HepG2 (cell line): Measurements from ENCODE around the gene EIF4G1. TPM values are rescaled to one million over a fixed set of nuclear protein-coding genes. Genes with fewer than 3 reads are reported as not detected.
A peak's percentile ranks its signal among the peaks of the same experiment; 100 is the strongest.

Experiments
- ATAC-seq: fragments of 200-7000 bp; cut with Tn5 transposase; 3 replicates; pipeline ENCODE4 v1.9.1; 2020; ENCODE audit warnings: mild to moderate bottlenecking, moderate library complexity
- BruUV-seq: library from RNA; stranded (reverse); fragments of 400-500 nt; replicated peaks from 2 replicates; lab custom pipeline; 2021; lab: Mats Ljungman, UMichigan
- CTCF ChIA-PET: fragments of 300-600 bp; formaldehyde crosslinking; extraction: SDS; loops from one replicate; lab custom pipeline; 2021; ENCODE audit warnings: low total read pairs, inconsistent platforms, low intra/inter-chr PET ratio; lab: Yijun Ruan, JAX
- POLR2A ChIA-PET: fragments of 350-600 bp; sonication (Branson Sonifier 250); formaldehyde crosslinking; loops from one replicate; lab custom pipeline; 2020; ENCODE audit warnings: antibody characterized with exemption, inconsistent platforms; lab: Yijun Ruan, JAX
- DNase-seq: peaks from one replicate; pipeline ENCODE4 v3.0.0-alpha.2; 2015; ENCODE audit warnings: low spot score
- FAIRE-seq: peaks from 3 replicates; lab custom pipeline; 2011; peaks lifted over from hg19 to GRCh38; lab: Jason Lieb, UNC
- H2AFZ ChIP-seq: one replicate; pipeline ENCODE4 v1.6.1; 2011; ENCODE audit warnings: low read length, inconsistent platforms
- H3K27ac ChIP-seq: fragments of 300-600 bp; 3 replicates; pipeline ENCODE4 v1.8.0; 2011; ENCODE audit warnings: mixed run types, mild to moderate bottlenecking, mixed read lengths, low read length, inconsistent platforms; ENCODE audit not compliant: insufficient read depth; ENCODE audit errors: extremely low read length
- H3K27me3 ChIP-seq, 2 experiments: fragments of 200-600 bp in 1 of 2; 2 replicates in 1 of 2; 3 replicates in 1 of 2; pipeline versions ENCODE4 v1.6.0 to v1.8.0; 2011; ENCODE audit warnings: low read length in 2 of 2, mild to moderate bottlenecking in 2 of 2, moderate library complexity in 2 of 2, inconsistent platforms in 1 of 2; ENCODE audit not compliant: insufficient read depth in 2 of 2, control insufficient read depth in 1 of 2
- H3K36me3 ChIP-seq, 2 experiments: fragments of 200-600 bp in 1 of 2; replicated peaks in 1 of 2; 2 replicates in 1 of 2; 3 replicates in 1 of 2; pipeline versions ENCODE4 v1.5.1 to v1.8.0; 2011; ENCODE audit warnings: low read length in 2 of 2, inconsistent platforms in 1 of 2; ENCODE audit not compliant: insufficient read depth in 2 of 2, control insufficient read depth in 1 of 2
- H3K4me1 ChIP-seq: 2 replicates; pipeline ENCODE4 v1.5.1; 2012; ENCODE audit warnings: low read length, inconsistent platforms; ENCODE audit not compliant: insufficient read depth
- H3K4me2 ChIP-seq: 2 replicates; pipeline ENCODE4 v1.6.0; 2011; ENCODE audit warnings: low read depth, low read length, inconsistent platforms
- H3K4me3 ChIP-seq, 3 experiments: fragments of 200-600 bp in 1 of 3; sonication (generic), shearing (Covaris generic) in 1 of 3; replicated peaks in 1 of 3; 2 replicates each; pipeline ENCODE4 v1.5.1; 2011 to 2016; ENCODE audit warnings: low read length in 3 of 3, inconsistent platforms in 2 of 3, low read depth in 2 of 3, mild to moderate bottlenecking in 2 of 3, control low read depth in 1 of 3, mixed read lengths in 1 of 3; ENCODE audit not compliant: insufficient read depth in 1 of 3
- H3K79me2 ChIP-seq: one replicate; pipeline ENCODE4 v1.6.1; 2011; ENCODE audit warnings: low read length, inconsistent platforms; ENCODE audit not compliant: insufficient read depth
- H3K9ac ChIP-seq: 2 replicates; pipeline ENCODE4 v1.6.0; 2011; ENCODE audit warnings: mild to moderate bottlenecking, low read depth, low read length, inconsistent platforms; ENCODE audit not compliant: insufficient read depth
- H3K9me3 ChIP-seq: 2 replicates; pipeline ENCODE4 v1.5.1; 2012; ENCODE audit warnings: mild to moderate bottlenecking, low read length
- H4K20me1 ChIP-seq: 2 replicates; pipeline ENCODE4 v1.6.0; 2011; ENCODE audit warnings: inconsistent platforms, mild to moderate bottlenecking, low read length, moderate library complexity; ENCODE audit not compliant: insufficient read depth
- FUBP1 ChIP-seq: sonication (generic); formaldehyde crosslinking; IDR thresholded peaks from 2 replicates; pipeline ENCODE4 v1.5.1; 2020; ENCODE audit warnings: missing genetic modification reagents, mild to moderate bottlenecking, borderline replicate concordance
- IRX3 ChIP-seq: sonication (generic); formaldehyde crosslinking; IDR thresholded peaks from 2 replicates; pipeline ENCODE4 v1.8.1; 2023; ENCODE audit warnings: mild to moderate bottlenecking, low read depth, missing genetic modification reagents, borderline replicate concordance
- KAT7 ChIP-seq: IDR thresholded peaks from 2 replicates; pipeline ENCODE4 v1.6.1; 2018; ENCODE audit warnings: borderline replicate concordance, missing compliant biosample characterization
- KDM2A ChIP-seq: sonication (generic); formaldehyde crosslinking; IDR thresholded peaks from 2 replicates; pipeline ENCODE4 v1.4.0; 2020; ENCODE audit warnings: low read depth, missing genetic modification reagents, borderline replicate concordance
- MEIS2 ChIP-seq: sonication (generic); formaldehyde crosslinking; IDR thresholded peaks from 2 replicates; pipeline ENCODE4 v1.9.0; 2021; ENCODE audit warnings: mild to moderate bottlenecking, missing genetic modification reagents
- MXI1 ChIP-seq: IDR thresholded peaks from 3 replicates; pipeline ENCODE4 v1.6.1; 2012; ENCODE audit warnings: low read depth, low read length, inconsistent platforms, borderline replicate concordance
- PAWR ChIP-seq: sonication (generic); formaldehyde crosslinking; IDR thresholded peaks from 2 replicates; pipeline ENCODE4 v1.4.0; 2020; ENCODE audit warnings: missing genetic modification reagents, mild to moderate bottlenecking, borderline replicate concordance
- PHF8 ChIP-seq: sonication (generic); formaldehyde crosslinking; IDR thresholded peaks from 2 replicates; pipeline ENCODE4 v1.5.0; 2020; ENCODE audit warnings: missing genetic modification reagents
- POLR2A ChIP-seq, 2 experiments: IDR thresholded peaks; 2 replicates each; pipeline ENCODE4 v1.6.1; 2011; ENCODE audit warnings: low read depth in 2 of 2, low read length in 2 of 2, mild to moderate bottlenecking in 1 of 2, moderate library complexity in 1 of 2; ENCODE audit not compliant: insufficient read depth in 1 of 2
- RBM39 ChIP-seq: fragments of 200-400 bp; formaldehyde crosslinking; IDR thresholded peaks from one replicate; pipeline ENCODE4 v1.6.1; 2018; ENCODE audit warnings: antibody characterized with exemption, mild to moderate bottlenecking, low read depth, low read length; ENCODE audit not compliant: poor library complexity, severe bottlenecking
- ZNF230 ChIP-seq: sonication (generic); formaldehyde crosslinking; IDR thresholded peaks from 2 replicates; pipeline ENCODE4 v1.4.0; 2020; ENCODE audit warnings: mild to moderate bottlenecking, missing genetic modification reagents
- ZNF556 ChIP-seq: sonication (generic); formaldehyde crosslinking; IDR thresholded peaks from 2 replicates; pipeline ENCODE4 v1.4.0; 2020; ENCODE audit warnings: mild to moderate bottlenecking, missing genetic modification reagents, borderline replicate concordance
- ZNF704 ChIP-seq: sonication (generic); formaldehyde crosslinking; IDR thresholded peaks from 2 replicates; pipeline ENCODE4 v1.8.1; 2023; ENCODE audit warnings: mild to moderate bottlenecking, inconsistent platforms, moderate library complexity, missing genetic modification reagents, borderline replicate concordance
- ZNF75D ChIP-seq: sonication (generic); formaldehyde crosslinking; IDR thresholded peaks from 2 replicates; pipeline ENCODE4 v1.8.1; 2023; ENCODE audit warnings: missing genetic modification reagents, mild to moderate bottlenecking, borderline replicate concordance
- ZNF777 ChIP-seq: sonication (generic); formaldehyde crosslinking; IDR thresholded peaks from 2 replicates; pipeline ENCODE4 v1.4.0; 2020; ENCODE audit warnings: missing genetic modification reagents
- WGBS: methylation state at CpG from one replicate; pipeline ENCODE4 v1.1.6; 2017; ENCODE audit warnings: low lambda C conversion rate; 5-methylcytosine and 5-hydroxymethylcytosine counted together
- in situ Hi-C: cut with HindIII; loops from 2 replicates; pipeline ENCODE4 v1.10.0; 2017; ENCODE audit warnings: low pct_unique_long_range_greater_than_20kb; ENCODE audit not compliant: extremely low pct_ligation_motif_present
- intact Hi-C: fragments of 100-400 bp; cut with micrococcal nuclease; formaldehyde crosslinking; loops from one replicate; pipeline ENCODE4 v1.10.0; 2022; ENCODE audit not compliant: unreplicated experiment
- polyA plus RNA-seq, 8 experiments: library from polyadenylated mRNA; depleted of rRNA in 3 of 8; stranded (reverse) in 7 of 8; unstranded in 1 of 8; fragments of >200 nt; fragmentation: Illumina TruSeq in 4 of 8; extraction: Trizol in 4 of 8; gene quantifications; 2 replicates each; pipeline versions ENCODE4 v1.2.1 to v1.2.3, GENCODE V29; 2011 to 2016; ENCODE audit warnings: low read depth in 4 of 8, missing spikeins in 1 of 8, mixed read lengths in 1 of 8; ENCODE audit not compliant: insufficient read depth in 1 of 8
- total RNA-seq, 5 experiments: library from RNA; depleted of rRNA; stranded (reverse); fragments of >200 nt; fragmentation: Illumina TruSeq; extraction: Trizol; gene quantifications; 2 replicates each; pipeline ENCODE4 v1.2.3, GENCODE V29; 2016; ENCODE audit warnings: low read depth in 1 of 5

EIF4G1 gene
- total and polyA plus RNA-seq, 2 of the 13 experiments (the other 11 are each of a cell fraction or from before 2014, with no cell fraction given): 208 to 213 TPM

GRCh38 chr3:184315543-184315867, 1.1 kb downstream of the EIF4G1 start:
- H3K9me3 ChIP-seq: no peaks in the 10 kb centered on the region
- no peak overlapping the region for H2AFZ ChIP-seq
- peaks cover 14 to 38% of the 10 kb centered on the region in 2 experiments for H3K36me3 ChIP-seq
- H3K4me1 ChIP-seq: peaks cover 44% of the 10 kb centered on the region
- peaks cover 54% of the 10 kb centered on the region for H3K79me2 ChIP-seq
- H4K20me1 ChIP-seq: peaks cover 34% of the 10 kb centered on the region
- peak overlapping the region; percentile 91 for H3K27ac ChIP-seq
- intact Hi-C loops (no loop called here), in situ Hi-C loops (no loop called here)
- H3K4me3 ChIP-seq: peak overlapping the region; percentile 68 to 93 (median 86)
- H3K27me3 ChIP-seq: no peaks in the 10 kb centered on the region; a peak in 1 of 5 replicates
- H3K4me2 ChIP-seq: peak overlapping the region; percentile 94
- ATAC-seq (peak; percentile 26), FAIRE-seq (no peak), DNase-seq (no peak)
- WGBS: 0% methylated on average over 6 of the region's 6 CpGs
- POLR2A ChIA-PET: interaction anchor here (0.6 to 1.9 kb wide), 9 partner anchors 9 to 159 kb away, joined by 3 to 10 read pairs (median 4); partner anchors contain the start of gene FAM131A
- TF ChIP-seq POLR2A (IDR thresholded peaks at IDR 0.05; ENCODE audit: insufficient read depth in 1 of 2, low read depth in 2 of 2, low read length in 2 of 2) (0 out of 4 replicates have a peak, but pooled peaks have one; percentile 1 to 35), KAT7 (CRISPR knock-in tag) (0 out of 2 replicates have a peak, but pooled peaks have one; percentile 1), ZNF704 (CRISPR knock-in tag) (0 out of 2 replicates have a peak, but pooled peaks have one; percentile 44), ZNF75D (no peak), PAWR (CRISPR knock-in tag) (no peak), FUBP1 (CRISPR knock-in tag) (no peak), KDM2A (CRISPR knock-in tag) (0 out of 2 replicates have a peak, but pooled peaks have one; percentile 2), PHF8 (CRISPR knock-in tag) (peak; percentile 4; the same call in 1 of the 2 replicates), MXI1 (no peak), MEIS2 (CRISPR knock-in tag) (0 out of 2 replicates have a peak, but pooled peaks have one; percentile 16), RBM39 (peak; percentile 4), IRX3 (CRISPR knock-in tag) (peak; percentile 18; the same call in 1 of the 2 replicates), ZNF556 (0 out of 2 replicates have a peak, but pooled peaks have one; percentile 44), ZNF230 (0 out of 2 replicates have a peak, but pooled peaks have one; percentile 18), ZNF777 (CRISPR knock-in tag) (0 out of 2 replicates have a peak, but pooled peaks have one; percentile 15)
- peak overlapping the region; percentile 98 for H3K9ac ChIP-seq
- CTCF ChIA-PET: no interaction called here
- no TSS peak for BruUV-seq
